Activated CD8-positive, alpha-beta T cell treated with anti-CD3 and anti-CD28 coated beads, Interleukin-2, amount 10 ng/mL, durations not matched to agents 7 days and 5 days (primary cell): ENCODE data around the gene SDHAF4. TPM values are rescaled to one million over a fixed set of nuclear protein-coding genes. Genes with fewer than 3 reads are reported as not detected.

Experiments
- ATAC-seq: fragments of 150-1000 bp; cut with Tn5 transposase; one replicate; pipeline ENCODE4 v1.10.0; 2021; ENCODE audit warnings: moderate library complexity
- CTCF ChIA-PET: fragments of 350-600 bp; sonication (Branson Sonifier 250); formaldehyde crosslinking; loops from one replicate; lab custom pipeline; 2021; ENCODE audit warnings: antibody characterized with exemption; lab: Charles Lee
- POLR2A ChIA-PET: fragments of 350-600 bp; sonication (Branson Sonifier 250); formaldehyde crosslinking; loops from one replicate; lab custom pipeline; 2021; ENCODE audit warnings: antibody characterized with exemption; lab: Charles Lee
- DNase-seq: peaks from one replicate; pipeline ENCODE4 v3.0.0-alpha.2; 2020
- H3K27ac Mint-ChIP-seq: one replicate; pipeline ENCODE4 v1.8.0; 2021; ENCODE audit warnings: mild to moderate bottlenecking, mixed read lengths
- H3K27me3 Mint-ChIP-seq: one replicate; pipeline ENCODE4 v1.8.0; 2021; ENCODE audit warnings: low read depth, mixed read lengths
- H3K36me3 Mint-ChIP-seq: one replicate; pipeline ENCODE4 v1.8.0; 2021; ENCODE audit warnings: low read depth, mixed read lengths
- H3K4me1 Mint-ChIP-seq: one replicate; pipeline ENCODE4 v1.8.0; 2021; ENCODE audit warnings: low read depth, mixed read lengths
- H3K4me3 Mint-ChIP-seq: one replicate; pipeline ENCODE4 v1.8.0; 2021; ENCODE audit warnings: mild to moderate bottlenecking, mixed read lengths
- H3K9me3 Mint-ChIP-seq: one replicate; pipeline ENCODE4 v1.8.0; 2022; ENCODE audit warnings: mixed read lengths; ENCODE audit not compliant: insufficient read depth
- total RNA-seq, 2 experiments: library from RNA; stranded (reverse); gene quantifications; one replicate each; pipeline ENCODE4 v1.2.3, GENCODE V29; 2021

Gene SDHAF4
- total RNA-seq, 2 experiments from 2014 or later, result 7.7 to 9.5 TPM

DNA sequence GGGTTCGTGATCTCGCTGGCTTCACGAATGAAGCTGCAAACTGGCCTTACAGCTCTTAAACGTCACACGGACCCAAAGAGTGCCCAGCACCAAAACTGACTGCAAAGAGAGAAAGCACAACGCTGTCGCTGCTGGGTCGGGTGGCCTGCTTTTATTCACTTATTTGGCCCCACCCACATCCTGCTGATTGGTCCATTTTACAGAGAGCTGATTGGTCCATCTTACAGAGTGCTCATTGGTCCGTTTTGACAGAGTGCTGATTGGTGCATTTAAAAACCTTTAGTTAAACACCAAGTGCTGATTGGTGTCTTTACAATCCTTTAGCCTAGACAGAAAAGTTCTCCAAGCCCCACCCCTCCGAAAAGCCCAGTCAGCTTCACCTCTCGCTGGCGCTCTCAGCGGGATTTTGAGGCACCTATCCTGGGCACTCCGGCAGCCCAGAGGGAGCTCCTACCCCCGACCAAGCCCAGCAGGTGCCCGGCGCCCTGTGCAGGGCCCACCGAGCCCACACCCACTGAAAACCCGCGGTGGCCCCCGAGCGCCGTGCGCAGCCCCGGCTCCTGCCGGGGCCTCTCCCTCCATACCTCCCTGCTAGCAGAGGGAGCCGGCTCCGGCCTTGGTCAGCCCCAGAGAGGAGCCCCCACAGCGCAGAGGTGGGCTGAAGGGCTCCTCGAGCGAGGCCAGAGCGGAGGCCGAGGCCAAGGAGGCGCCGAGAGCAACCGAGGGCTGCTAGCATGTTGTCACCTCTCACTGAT lies 60.9 kb downstream of the SDHAF4 start:
- H3K9me3 Mint-ChIP-seq, result no peaks in the 10 kb centered on the region
- H3K27me3 Mint-ChIP-seq, result peaks cover 12% of the 10 kb centered on the region
- H3K27ac Mint-ChIP-seq, result no peak overlapping the region
- no peak for ATAC-seq
- H3K36me3 Mint-ChIP-seq, result no peaks in the 10 kb centered on the region
- no peak for DNase-seq
- ChIA-PET CTCF (no interaction called here), POLR2A (no interaction called here)
- no peak overlapping the region for H3K4me3 Mint-ChIP-seq
- no peaks in the 10 kb centered on the region for H3K4me1 Mint-ChIP-seq

DNA sequence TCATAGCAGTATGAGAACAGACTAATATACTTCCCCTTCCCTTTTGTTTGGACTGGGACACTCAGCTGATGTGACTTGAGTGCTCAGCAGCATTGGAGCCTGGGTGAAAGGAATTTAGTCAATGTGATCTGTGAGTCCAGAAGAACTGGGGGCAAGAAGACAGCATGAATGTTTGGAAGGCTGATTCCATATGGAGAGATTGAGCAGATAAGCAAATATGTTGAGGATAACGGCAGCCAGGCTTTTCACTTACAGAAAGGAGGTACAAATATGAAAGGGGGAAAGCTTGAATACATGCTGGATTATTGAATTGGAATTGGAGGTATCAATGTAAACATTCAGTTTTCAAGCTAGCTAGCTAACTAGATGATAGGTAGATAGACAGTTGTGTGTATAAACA lies 63.2 kb downstream of the SDHAF4 start:
- ChIA-PET CTCF (no interaction called here), POLR2A (no interaction called here)
- DNase-seq (no peak), ATAC-seq (no peak)
- Mint-ChIP-seq H3K4me1 (no peaks in the 10 kb centered on the region), H3K4me3 (no peak overlapping the region), H3K27me3 (peaks cover 12% of the 10 kb centered on the region), H3K36me3 (no peaks in the 10 kb centered on the region), H3K9me3 (no peaks in the 10 kb centered on the region), H3K27ac (no peak overlapping the region)

DNA sequence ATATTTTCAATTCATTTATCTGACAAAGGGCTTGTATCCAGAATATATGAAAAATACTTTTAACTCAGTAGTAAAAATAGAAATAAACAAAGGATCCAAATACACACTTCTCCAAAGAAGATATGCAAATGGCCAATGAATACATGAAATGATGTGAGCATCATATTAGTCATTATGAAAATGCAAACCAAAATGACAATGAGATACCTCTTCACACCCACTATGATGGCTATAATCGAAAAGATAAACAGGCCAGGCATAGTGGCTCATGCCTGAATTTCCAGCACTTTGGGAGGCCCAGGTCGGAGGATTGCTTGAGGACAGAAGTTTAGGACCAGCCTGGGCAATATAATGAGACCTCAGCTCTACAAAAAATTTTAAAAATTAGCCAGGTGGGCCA lies 67.1 kb downstream of the SDHAF4 start:
- no peak for ATAC-seq
- CTCF ChIA-PET, result interaction anchor here (1.1 kb wide), 1 partner anchor 59 kb away, joined by 3 read pairs; no protein-coding TSS in a partner anchor

DNA sequence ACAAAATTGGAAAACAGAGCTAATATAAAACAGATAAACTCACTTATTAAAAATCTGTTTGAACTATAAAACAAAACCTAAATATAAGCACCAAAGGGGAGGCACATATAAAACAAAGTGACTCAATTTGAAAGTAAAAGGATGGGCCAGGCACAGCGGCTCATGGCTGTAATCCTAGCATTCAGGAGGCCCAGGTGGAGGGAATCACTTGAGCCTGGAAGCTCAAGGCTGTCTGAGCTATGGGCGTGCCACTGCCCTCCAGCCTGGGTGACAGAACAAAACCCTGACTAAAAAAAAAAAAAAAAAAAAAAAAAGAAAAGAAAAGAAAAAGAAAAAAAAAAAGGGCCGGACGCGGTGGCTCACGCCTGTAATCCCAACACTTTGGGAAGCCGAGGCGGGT lies 69.9 kb downstream of the SDHAF4 start:
- Mint-ChIP-seq H3K4me3 (no peak overlapping the region), H3K27me3 (peaks cover 4% of the 10 kb centered on the region), H3K36me3 (no peaks in the 10 kb centered on the region), H3K4me1 (peaks cover 4% of the 10 kb centered on the region), H3K9me3 (no peaks in the 10 kb centered on the region), H3K27ac (no peak overlapping the region)
- DNase-seq (no peak), ATAC-seq (no peak)
- ChIA-PET POLR2A (no interaction called here), CTCF (interaction anchor here (1.2 kb wide), 1 partner anchor 50 kb away, joined by 4 read pairs; no protein-coding TSS in a partner anchor)

More for the DNA sequence above, 67.1 kb downstream of the SDHAF4 start:
- Mint-ChIP-seq H3K4me3 (no peak overlapping the region), H3K4me1 (peaks cover 2% of the 10 kb centered on the region), H3K9me3 (no peaks in the 10 kb centered on the region), H3K27me3 (peaks cover 12% of the 10 kb centered on the region), H3K27ac (no peak overlapping the region), H3K36me3 (no peaks in the 10 kb centered on the region)
- no peak for DNase-seq
- POLR2A ChIA-PET, result interaction anchor here (1.0 kb wide), 1 partner anchor 34 kb away, joined by 3 read pairs; the partner anchor contains the start of gene SMAP1

DNA sequence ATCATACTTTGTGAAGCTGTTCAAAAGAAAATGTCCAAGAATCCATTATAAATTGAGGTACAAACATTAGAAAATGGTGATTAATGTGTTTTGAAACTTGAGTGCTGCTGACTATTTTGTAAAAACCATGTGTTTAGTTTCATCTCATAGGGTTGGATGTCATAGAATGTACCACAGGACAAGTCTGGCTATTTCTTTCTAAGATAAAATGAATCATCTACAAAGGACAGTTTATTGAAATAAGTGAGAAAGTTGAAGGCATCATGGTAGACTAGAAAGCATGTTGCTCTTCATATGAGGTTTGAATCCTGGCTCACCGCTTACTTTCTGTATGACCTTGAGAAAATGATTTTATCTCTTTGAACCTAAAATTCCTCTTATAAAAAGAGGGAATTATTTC lies 71.7 kb downstream of the SDHAF4 start:
- H3K36me3 Mint-ChIP-seq, result no peaks in the 10 kb centered on the region
- H3K4me3 Mint-ChIP-seq, result no peak overlapping the region
- ChIA-PET POLR2A (no interaction called here), CTCF (no interaction called here)
- H3K4me1 Mint-ChIP-seq, result peaks cover 4% of the 10 kb centered on the region
- no peak for ATAC-seq
- peaks cover 2% of the 10 kb centered on the region for H3K27me3 Mint-ChIP-seq
- H3K27ac Mint-ChIP-seq, result no peak overlapping the region
- DNase-seq, result no peak
- no peaks in the 10 kb centered on the region for H3K9me3 Mint-ChIP-seq

Other genes with a start within 250 kb of the SDHAF4 start
- gene FAM135A, start 153.4 kb upstream of the SDHAF4 start, total RNA-seq, result 1 to 10 TPM; 6.5 to 7.8 TPM
- gene SMAP1, start 101.0 kb downstream of the SDHAF4 start, total RNA-seq, result 10 to 100 TPM; 36.3 to 38.7 TPM